HG02852 (cell line): ENCODE data around the gene CTIF.

ENCODE experiments used
- ATAC-seq: cut with Tn5 transposase; IDR thresholded peaks from one replicate; pipeline ENCODE4 v1.9.1; 2021; ENCODE audit warnings: mild to moderate bottlenecking, moderate library complexity; ENCODE audit not compliant: unreplicated experiment

CTIF gene

DNA sequence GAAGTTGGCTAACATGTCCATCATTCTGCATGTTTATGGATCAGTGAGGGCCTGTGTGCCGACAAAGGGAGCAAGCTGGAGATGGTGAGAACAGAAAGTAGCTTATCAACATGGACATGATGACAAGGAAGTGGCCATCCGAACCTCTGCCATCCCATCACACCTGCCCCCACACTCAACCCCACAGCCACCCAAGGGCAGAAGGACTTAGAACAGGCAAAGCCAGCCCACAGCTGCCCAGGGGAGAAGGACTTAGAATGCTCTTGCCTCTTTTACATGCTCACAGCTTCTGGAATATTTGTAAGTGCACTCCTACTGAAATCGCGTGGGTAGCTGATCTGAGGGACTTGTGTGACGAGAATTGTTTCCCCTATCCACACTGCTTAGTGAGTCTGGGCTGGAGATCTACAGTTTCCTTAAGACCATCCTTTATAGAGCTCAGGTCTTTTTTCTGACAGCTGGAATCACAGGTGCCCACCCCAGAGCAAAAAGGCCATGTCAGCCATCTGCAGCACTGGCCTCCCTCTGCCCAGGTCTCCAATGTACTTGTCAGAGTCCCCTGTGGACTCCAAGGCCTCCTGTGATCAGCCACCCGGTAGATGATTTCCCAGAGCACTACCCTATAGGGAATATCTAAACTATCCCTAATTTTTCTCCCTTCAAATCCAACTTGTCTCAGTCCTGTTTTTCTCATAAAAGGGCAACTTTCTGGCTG, 257.8 kb downstream of the CTIF start:
- ATAC-seq, result no peak

DNA sequence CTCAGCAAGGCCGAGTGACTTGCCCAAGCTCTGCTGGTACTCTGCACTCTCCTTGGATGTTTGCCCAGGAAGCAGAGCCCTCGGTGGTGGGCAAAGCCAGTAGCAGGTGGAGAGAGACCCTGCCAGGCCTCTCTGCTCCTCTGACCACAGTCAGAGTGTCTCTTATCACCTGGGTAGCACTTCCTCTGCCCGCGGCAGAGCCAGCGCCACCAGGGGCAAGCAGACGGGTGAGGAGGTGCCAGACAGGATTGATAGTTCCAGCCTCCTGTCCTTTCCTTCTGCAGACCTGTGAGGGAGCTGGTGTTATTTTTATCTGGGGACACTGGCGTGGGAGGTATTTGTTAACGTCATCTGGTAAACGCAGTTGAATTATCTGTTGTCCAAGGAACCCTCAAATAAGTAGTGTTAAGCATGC, 259.0 kb downstream of the CTIF start:
- ATAC-seq, result no peak

DNA sequence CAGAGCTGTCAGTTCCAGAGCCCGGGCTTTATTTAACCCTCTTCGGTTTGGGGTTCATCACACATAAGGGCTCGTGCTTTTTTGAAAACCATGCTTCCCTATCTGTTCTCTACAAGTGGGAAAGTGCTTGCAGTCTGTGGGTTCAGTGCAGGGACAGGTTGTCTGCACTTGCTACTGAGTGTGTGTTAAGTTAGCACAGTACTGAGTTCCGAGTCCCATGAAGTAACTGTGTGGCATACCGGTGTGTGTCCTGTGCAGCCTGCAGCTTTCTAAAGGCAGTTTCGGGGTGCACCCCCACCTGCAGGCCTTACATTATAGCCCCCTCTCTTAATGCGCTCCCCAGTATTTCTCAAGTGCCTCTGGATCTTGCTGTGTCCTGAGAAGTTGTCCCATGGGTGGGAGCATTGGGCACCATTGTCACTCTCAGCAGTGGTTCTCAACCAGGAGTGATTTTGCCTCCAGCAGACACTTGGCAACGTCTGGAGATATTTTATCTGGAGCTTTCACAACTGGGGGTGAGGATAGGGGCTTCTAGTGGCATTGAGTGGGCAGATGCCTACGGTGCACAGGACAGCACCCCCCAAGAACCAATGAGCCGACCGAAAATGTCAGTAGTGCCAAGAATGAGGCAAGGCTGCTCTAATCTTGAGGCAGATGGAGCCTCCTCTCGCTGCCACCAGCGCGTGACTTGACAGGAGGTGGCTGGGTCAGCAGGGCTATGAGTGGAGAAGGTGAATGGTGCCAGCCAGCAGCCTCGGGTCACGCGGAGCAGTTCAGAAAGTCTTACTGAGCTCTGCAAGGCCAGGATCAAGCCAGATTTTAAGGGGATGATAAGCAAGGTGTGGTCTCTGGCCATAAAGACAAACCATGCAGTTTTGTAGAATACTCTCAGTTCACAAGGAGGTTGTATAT, 259.8 kb downstream of the CTIF start:
- no peak for ATAC-seq

DNA sequence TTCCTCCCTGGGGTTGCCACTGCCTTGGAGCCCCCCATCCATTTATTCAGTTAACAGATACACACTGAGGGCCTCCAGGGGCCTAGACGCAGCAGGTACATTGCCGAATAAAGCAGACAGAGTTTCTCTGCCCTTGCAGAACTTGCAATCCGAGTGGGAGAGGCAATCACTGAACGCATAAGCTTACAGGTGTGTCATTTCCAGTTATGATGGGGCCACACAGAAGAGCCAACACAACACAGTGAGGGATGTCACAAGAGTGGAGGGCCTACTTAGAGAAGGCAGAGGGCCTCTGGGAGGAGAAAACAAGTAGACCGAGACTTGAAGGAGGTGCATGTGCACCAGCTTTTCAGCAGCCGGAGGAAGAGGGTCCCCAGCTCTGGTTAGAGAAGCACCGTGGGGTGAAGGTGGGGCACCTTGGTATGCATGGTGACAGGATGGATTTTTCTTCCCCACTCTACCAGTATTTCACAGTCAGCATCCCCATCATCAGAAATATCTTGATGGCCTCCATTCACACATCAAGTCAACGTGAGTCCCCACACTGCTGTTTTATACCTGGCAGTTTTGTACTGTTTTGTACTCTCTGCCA, 261.0 kb downstream of the CTIF start:
- ATAC-seq, result no peak

DNA sequence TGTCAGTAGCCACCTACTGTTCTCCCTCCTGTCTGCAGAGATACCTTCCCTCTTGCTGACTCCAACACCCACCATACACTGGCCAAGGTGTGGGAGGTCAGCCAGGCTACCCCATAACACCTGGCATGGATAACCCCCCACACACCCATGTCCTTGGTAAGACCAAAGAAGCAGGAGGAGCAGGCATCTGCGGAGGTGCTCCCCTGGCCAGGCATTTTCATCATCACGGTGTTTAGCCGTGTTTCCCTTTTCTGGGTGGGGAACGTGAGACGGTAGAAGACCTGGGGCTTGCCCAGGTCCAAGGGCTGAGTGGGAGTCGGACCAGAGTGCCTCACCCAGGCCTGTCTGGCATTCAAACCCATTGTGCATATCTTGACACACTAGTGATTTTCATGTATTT, 261.6 kb downstream of the CTIF start:
- no peak for ATAC-seq

DNA sequence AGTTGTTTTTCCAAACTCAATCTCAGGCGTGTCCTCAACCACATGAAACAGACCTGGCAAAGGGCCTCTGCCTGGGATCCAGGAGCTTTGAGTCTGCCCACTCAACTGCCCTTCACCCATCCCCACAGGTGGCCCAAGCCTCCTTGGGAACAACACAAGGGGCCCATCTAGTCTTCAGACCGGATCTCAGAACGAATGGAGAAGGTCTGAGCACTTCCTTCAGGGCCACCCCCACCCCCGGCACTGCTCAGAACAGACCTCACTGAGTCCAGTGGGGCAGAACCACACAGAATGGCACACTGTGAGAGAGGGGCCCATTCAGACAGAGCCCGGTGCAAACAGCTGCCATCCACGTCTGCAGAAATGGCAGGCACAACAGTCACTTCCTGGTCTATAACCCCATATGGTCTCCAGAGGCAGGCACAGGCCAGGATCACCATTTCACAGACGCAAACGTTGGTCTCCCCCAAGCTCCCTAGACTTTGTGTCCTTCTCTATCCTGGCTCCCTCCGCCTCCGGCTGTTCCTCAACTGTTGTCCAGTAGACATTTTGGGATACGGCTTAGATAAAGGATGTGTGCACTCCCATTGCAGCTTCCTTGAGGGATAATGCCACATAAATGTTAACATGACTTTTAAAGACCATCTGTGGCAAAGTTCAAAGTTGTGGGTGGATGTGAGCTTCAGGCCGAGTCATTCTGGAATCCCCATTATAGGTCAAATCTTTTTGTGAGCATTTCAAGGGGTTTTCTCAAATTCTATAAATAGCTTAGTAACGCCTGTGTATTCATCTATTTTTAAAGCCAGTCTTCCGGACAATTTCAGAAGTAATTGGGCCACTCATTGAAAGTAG, 262.3 kb downstream of the CTIF start:
- peak; percentile 55 for ATAC-seq

DNA sequence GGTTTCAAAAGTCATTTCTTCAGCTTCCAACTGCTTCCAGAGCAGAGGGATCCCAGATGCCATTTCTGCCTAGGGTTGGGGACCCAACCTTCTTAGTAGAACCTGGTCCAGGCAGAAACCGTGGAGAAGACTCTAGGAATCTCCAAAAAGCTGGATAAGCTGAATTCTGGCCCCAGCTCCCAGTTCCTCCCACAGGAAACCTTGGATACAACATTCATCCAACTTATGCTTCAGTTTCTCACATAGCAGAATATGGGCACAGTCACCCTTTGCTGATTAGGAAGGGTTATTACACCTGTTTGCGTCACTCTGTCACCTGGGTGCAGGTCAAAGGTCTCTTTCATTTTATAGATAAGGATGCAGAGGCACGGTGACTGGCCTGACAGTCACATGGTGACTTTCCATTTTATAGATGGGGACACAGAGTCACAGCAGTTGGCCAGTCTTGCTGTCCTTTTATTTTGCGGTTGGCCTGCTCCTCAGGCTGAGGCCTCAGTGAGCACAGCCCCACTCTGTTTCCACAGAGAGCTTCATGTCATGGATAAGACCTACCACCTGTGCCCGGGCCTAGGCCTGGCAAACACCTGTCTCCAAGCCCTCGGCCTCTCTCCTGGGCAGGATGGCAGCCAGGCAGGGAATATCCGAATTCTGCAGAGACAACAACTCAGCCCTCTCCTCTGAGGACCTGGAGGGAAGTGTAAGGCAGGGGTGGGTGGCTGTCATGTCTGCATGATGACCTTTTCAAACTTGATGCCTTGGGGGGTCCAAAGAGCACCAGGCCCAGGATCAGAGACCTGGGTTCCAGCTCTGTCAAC, 263.1 kb downstream of the CTIF start:
- no peak for ATAC-seq

DNA sequence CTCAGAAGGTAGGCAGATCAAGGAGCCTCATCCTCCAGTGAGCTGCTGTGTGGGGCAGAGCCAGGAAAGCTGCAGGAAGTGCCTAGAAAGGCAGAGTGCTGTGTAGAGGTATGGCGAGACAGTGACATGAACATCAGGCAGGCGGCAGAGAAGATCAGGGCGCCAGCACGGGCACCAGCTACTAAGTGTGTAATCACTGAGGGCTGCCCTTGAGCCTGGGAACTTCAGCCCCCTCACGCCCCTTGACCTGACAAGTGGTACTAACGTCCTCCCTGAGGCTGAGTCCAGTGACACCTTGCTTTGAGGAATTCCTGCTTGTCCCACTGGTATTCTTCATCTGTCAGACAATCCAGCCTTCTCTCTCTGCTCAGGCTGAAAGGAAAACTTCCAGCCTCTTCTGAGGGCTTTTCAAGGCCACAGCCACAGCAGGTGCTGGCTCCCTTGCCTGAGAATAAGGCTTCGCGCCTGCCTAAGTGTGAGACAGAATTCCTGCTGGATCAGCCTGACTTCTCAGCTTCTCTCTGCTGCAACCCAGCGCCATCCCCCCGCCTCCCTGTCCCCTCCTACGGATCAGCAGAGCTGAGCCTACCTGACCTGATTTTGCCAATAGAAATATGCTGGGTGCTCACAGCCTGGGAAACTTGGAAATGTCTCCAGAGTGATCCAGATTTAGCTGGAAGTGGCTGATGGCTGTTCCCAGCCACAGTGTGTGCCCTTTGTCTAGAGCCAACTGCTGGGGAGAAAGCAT, 263.9 kb downstream of the CTIF start:
- no peak for ATAC-seq

DNA sequence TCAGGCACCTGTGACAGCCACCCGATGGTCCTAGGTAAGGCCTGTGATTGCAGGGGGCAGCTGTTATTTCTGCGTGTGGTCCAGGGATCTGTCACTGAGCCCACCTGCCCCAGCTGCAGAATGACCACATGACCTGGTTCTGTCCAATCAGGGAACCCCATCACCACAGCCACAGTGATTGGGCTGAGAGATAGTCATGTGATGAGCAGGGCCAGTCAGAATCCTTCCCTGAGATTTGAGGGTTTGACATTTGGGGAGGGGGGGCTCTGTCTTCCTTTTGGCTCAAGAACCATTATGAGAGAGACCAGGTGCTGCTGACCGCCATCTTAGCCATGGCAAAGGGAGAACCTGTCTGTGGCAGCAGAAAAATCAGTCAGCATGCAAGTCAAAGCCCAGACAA, 264.7 kb downstream of the CTIF start:
- no peak for ATAC-seq

DNA sequence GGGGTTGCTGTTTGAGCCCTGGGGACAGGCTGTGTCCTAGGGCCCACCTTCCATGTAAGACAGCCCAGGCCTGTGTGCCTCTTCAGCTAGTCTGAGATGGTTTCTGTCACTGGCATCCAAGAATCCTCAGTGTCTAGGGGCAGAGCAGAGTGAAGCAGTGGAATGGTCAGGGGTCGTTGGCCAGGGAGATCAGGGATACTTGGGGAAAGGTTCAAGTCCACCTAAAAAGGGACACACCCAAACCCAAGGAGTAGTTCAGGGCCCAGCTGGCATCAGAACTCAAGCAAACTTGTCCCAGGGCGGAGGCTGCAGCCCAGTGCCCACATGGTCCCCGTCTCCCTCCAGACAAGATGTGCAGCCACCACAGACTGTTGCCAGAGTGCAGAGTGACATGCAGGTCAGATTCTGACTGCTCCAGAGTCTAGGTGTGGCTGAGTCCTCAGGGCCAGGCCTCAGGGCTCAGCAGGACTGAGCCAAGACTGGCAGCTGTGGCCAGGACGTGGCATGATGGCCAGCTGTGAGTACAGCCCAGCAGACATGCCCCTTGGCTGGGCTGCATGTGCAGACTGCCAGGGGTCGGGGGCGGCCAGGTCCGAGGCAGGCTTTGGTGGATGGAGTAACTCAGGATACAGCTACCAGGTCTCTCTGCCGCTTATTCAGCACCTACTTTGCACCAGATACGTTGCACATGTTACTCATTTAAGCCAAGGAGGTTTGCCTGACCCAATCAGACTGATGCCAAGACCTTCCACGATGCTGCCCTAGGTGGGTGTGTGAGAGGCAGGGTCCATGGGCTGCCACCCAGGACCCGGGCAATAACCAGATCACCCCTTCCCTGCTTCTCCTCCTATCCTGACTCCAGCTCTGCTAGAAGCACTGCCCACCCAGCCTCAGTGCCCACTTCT, 265.4 kb downstream of the CTIF start:
- ATAC-seq, result no peak

DNA sequence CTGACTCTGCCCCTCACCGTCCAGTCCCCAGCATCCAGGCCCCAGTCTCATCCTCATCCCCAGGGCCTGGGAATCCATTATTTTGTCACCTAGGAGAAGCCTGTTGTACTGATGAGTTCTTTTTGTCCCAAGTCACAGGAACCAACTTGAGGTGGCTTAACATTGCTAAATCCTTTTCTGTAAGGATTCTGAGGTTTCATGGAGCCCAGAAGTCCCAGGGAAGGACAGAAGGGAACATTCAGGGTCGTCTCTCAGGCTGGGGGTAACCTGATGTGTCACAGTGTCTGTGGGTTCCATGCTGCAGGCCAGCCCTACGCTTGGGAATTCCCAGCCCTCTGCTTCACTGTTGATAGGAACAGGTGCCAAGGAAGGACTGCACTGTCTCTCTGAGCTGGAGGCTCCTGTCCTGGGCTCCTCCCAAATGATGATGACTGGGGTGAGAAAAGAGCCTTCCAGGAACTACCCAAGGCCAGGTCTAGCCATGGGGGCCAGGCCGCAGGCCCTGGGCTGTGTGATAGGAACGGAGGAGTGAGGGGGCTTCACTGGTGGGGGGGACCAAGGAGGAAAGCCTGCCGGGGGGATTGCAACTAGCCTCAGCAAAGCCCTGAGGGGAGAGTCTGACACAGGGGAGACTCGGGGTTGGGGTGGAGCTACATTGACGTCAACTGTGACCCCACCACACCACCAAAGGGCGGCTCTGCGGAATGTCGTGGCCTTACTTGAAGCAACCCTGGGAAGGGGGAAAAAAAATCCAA, 266.2 kb downstream of the CTIF start:
- ATAC-seq, result no peak

DNA sequence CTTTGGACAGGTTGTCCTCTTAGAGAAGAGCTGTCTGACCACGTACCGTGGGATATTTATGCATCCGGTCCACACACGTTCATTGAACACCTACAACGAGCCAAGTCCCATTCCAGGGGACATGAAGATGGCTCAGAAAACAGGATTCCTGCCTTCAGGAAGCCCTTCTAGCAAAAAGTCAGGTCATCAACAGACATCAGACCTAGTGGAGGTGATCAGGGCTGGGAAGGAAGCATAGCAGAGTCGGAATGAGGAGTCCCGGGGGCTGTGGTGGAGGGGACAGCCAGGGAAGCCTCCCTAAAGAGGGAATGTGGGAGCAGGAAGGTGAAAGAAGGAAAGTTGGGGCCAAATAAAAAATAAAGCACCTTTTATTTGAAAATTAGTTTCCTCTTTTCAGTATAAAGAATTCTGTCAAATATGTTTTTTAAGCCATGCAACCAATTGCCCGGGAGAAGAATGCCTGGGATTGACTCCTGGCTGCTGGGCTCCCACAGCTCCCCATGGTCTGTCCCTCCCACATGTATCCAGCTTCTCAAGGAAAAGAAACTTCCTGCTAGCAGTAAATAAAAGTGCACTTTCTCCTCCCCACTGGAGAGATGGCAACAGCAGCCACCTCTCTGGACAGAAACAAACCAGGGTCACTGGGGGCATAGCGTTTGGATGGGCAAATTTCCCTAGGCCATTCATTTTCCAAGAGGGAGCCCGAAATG, 267.1 kb downstream of the CTIF start:
- ATAC-seq, result no peak

DNA sequence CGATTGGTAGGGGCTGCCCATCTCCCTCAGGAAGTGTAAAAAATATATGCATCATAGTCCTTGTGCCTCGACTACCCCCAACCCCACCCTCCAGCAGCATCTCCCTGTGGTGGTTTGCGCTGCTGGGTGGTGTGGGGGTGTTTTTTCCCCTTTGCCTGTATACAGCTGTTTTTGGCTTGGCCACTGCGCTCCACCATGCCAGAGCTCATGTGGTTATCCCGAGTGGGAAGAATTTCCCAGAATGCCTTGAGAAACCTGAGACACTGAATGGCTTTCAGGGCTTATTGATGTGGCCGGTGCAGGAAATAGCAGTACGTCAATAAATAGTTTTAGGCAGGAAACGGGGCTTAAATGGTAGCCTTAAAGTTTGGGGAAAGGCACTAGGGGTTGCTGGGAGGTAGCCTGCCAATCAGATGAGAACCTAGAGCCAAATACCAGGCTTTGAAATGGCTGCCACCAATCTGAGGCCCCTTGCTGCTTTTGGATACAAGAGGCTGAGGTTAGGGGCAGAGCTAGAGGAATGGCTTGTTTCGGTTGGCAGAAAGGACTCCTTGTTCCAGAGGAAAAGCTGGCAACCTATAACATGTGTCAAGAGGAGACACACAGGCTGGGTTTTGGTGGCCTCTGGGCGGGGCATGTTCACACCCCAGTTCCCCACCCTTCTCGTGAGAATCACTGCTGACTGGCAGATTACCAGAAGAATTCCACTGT, 267.9 kb downstream of the CTIF start:
- ATAC-seq, result no peak

DNA sequence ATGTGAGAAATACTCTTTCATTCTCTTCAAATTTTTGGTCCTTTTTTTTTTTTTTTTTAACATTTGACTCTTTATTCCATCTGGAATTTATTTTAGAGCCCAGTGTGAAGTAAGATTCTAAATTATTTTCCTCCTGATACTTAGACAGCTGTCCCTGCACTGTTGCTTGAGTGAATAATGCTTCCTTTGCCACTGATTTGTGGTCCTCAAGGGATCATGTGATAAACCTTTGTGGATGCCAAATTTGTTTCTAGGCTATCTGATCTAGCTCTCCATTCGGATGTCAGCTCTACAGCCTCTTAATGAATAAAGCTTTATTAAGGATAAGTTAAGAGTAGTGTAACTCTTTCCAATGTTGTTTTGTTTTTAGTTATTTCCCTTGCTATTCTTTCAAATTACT, 269.6 kb downstream of the CTIF start:
- ATAC-seq, result no peak

DNA sequence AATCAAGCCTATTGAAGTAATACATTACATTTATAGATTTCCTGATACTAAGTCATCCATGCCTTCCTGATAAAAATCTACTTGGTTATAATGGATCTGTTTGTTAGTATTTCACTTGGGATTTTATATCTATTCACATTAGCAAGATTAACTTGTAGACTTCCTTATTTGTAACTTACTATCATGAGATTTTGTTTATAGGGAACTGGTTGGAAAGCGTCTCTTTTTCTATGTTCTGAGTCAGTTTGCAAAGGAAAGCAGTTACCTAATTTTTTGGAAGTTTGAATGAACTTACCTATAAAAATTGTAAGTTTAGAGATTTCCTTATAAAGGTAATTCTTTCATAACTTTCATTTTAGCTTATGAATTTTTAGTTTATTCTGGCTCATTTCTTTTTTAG, 270.5 kb downstream of the CTIF start:
- no peak for ATAC-seq

DNA sequence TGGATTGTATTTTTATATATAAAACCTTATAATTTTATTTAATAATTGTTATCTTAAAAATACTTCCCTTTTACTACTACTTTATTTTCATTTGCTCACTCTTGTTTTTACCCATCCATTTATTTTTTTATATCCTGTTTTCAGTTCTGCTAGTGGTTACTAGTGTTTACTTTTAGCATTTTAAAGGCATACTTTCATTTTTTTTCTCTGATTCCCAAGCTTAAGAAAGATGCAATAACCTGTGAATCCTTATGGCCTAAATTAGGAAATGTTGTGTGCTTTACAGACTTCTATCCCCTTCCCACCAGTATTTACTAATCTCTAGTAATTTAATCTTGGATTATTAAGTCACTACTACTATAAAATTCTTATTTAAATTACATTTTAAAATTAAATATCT, 272.0 kb downstream of the CTIF start:
- no peak for ATAC-seq
